Measurements from ENCODE around the gene CMTM5.

DNA sequence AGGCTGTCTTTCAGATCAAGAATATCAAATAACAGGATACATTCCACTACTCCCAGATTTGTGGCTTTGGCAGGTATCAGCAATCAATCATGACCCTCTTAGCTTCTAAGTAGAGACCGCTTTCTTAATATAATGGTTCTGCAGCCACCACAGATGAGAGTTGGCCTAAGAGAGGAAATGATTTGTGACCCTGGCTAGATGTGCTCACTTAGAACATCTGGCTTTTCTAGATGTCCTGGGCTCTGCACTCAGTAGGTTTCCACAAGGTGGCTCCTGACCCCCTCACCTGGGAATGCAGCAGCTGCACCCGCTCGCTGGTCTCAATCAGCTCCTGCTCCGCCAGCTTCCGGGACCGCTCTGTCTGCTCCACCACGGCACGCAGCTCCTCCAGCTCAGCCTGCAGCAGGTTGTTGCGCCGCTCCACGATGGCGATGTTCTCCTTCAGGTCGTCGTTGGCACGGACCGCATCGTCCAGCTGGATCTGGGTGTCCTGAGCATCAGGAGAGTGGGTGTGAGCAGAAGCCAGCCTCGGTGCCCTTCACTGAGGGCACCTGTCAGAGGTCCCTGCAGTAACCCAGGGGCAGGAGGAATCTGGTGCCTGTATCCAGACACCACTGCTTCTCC lies 8.9 kb downstream of the CMTM5 start:
- TF ChIP-seq POLR2A (IDR thresholded peaks at IDR 0.05): no peak
- TF ChIP-seq, protein P1, sequence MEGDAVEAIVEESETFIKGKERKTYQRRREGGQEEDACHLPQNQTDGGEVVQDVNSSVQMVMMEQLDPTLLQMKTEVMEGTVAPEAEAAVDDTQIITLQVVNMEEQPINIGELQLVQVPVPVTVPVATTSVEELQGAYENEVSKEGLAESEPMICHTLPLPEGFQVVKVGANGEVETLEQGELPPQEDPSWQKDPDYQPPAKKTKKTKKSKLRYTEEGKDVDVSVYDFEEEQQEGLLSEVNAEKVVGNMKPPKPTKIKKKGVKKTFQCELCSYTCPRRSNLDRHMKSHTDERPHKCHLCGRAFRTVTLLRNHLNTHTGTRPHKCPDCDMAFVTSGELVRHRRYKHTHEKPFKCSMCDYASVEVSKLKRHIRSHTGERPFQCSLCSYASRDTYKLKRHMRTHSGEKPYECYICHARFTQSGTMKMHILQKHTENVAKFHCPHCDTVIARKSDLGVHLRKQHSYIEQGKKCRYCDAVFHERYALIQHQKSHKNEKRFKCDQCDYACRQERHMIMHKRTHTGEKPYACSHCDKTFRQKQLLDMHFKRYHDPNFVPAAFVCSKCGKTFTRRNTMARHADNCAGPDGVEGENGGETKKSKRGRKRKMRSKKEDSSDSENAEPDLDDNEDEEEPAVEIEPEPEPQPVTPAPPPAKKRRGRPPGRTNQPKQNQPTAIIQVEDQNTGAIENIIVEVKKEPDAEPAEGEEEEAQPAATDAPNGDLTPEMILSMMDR (IDR thresholded peaks at IDR 0.05): no peak
- no peak for TF ChIP-seq EP300 (IDR thresholded peaks at IDR 0.05; ENCODE audit: low read depth)
- TF ChIP-seq POLR2AphosphoS5 (IDR thresholded peaks at IDR 0.05): no peak

Data from transverse colon (tissue), 4 donors.